SIG-M5 (cell line): ENCODE results near the gene EAF1.
"Not testable (repeated sequence)": the region's sequence is repeated elsewhere in the genome, so short reads cannot be mapped to it uniquely, and the experiment has no call there.

Experiments used
- DNase-seq: peaks from one replicate; lab custom pipeline; 2025; lab: John Stamatoyannopoulos, UW

Gene EAF1

GRCh38 chr3:15405448-15406050 is 21.8 kb upstream of the EAF1 start:
- DNase-seq, result no peak

GRCh38 chr3:15409239-15409638 is 18.2 kb upstream of the EAF1 start:
- no peak for DNase-seq

- DNase-seq, result no peak
Measured at GRCh38 chr3:15409774-15410173, 17.6 kb upstream of the EAF1 start.

- not testable (repeated sequence) for DNase-seq
Measured at GRCh38 chr3:15410966-15411365, 16.4 kb upstream of the EAF1 start.

GRCh38 chr3:15420871-15421270 is 6.5 kb upstream of the EAF1 start:
- no peak for DNase-seq

GRCh38 chr3:15426579-15427118 is 749 bp upstream of the EAF1 start:
- DNase-seq, result no peak

GRCh38 chr3:15427981-15428380 is 583 bp downstream of the EAF1 start:
- DNase-seq, result no peak

- DNase-seq, result no peak
Measured at GRCh38 chr3:15428539-15428938, 1.1 kb downstream of the EAF1 start.

- no peak for DNase-seq
Measured at GRCh38 chr3:15429080-15429479, 1.7 kb downstream of the EAF1 start.

- DNase-seq, result no peak
Measured at GRCh38 chr3:15430624-15431023, 3.2 kb downstream of the EAF1 start.

- no peak for DNase-seq
Measured at GRCh38 chr3:15431256-15431837, 3.9 kb downstream of the EAF1 start.

GRCh38 chr3:15433531-15433930 is 6.1 kb downstream of the EAF1 start:
- no peak for DNase-seq

- DNase-seq, result no peak
Measured at GRCh38 chr3:15434756-15435155, 7.4 kb downstream of the EAF1 start.

- DNase-seq, result no peak
Measured at GRCh38 chr3:15436246-15436645, 8.8 kb downstream of the EAF1 start.

GRCh38 chr3:15438983-15439382 is 11.6 kb downstream of the EAF1 start:
- no peak for DNase-seq

- DNase-seq, result no peak
Measured at GRCh38 chr3:15439476-15439875, 12.1 kb downstream of the EAF1 start.

GRCh38 chr3:15440891-15441290 is 13.5 kb downstream of the EAF1 start:
- no peak for DNase-seq

GRCh38 chr3:15443826-15444524 is 16.6 kb downstream of the EAF1 start:
- no peak for DNase-seq

GRCh38 chr3:15449489-15450224 is 22.3 kb downstream of the EAF1 start:
- no peak for DNase-seq

- DNase-seq, result no peak
Measured at GRCh38 chr3:15450438-15451215, 23.2 kb downstream of the EAF1 start.

- DNase-seq, result no peak
Measured at GRCh38 chr3:15451216-15452113, 24.1 kb downstream of the EAF1 start.
